HEK293 (cell line): ENCODE data around the gene RPS6KB2.
A peak's percentile ranks its signal among the peaks of the same experiment; 100 is the strongest.

Source experiments
- GLIS1 ChIP-seq: fragments of 450-650 bp; formaldehyde crosslinking; IDR thresholded peaks from 2 replicates; pipeline ENCODE4 v1.5.1; 2016; ENCODE audit warnings: missing biosample characterization, missing genetic modification characterization
- HOXC10 ChIP-seq: sonication (generic); formaldehyde crosslinking; IDR thresholded peaks from 2 replicates; pipeline ENCODE4 v1.8.1; 2023; ENCODE audit warnings: mild to moderate bottlenecking, missing genetic modification reagents
- SP2 ChIP-seq: fragments of 450-650 bp; formaldehyde crosslinking; IDR thresholded peaks from 2 replicates; pipeline ENCODE4 v1.5.1; 2016; ENCODE audit warnings: missing biosample characterization, missing genetic modification characterization
- ZBTB1 ChIP-seq: fragments of 450-650 bp; formaldehyde crosslinking; IDR thresholded peaks from 2 replicates; pipeline ENCODE4 v1.5.1; 2016; ENCODE audit warnings: missing biosample characterization, missing genetic modification characterization
- ZBTB21 ChIP-seq: fragments of 450-650 bp; formaldehyde crosslinking; IDR thresholded peaks from 2 replicates; pipeline ENCODE4 v1.5.1; 2017; ENCODE audit warnings: missing biosample characterization, missing genetic modification characterization
- ZIC2 ChIP-seq: fragments of 450-650 bp; formaldehyde crosslinking; IDR thresholded peaks from 2 replicates; pipeline ENCODE4 v1.5.1; 2016; ENCODE audit warnings: missing biosample characterization, missing genetic modification characterization
- ZNF214 ChIP-seq: fragments of 450-650 bp; formaldehyde crosslinking; IDR thresholded peaks from 2 replicates; pipeline ENCODE4 v1.5.1; 2017; ENCODE audit warnings: missing biosample characterization, mild to moderate bottlenecking, missing genetic modification characterization, borderline replicate concordance
- ZNF23 ChIP-seq: fragments of 450-650 bp; formaldehyde crosslinking; IDR thresholded peaks from 2 replicates; pipeline ENCODE4 v1.5.1; 2016; ENCODE audit warnings: missing biosample characterization, missing genetic modification characterization, borderline replicate concordance
- ZNF24 ChIP-seq: fragments of 450-650 bp; formaldehyde crosslinking; IDR thresholded peaks from 2 replicates; pipeline ENCODE4 v1.5.1; 2016; ENCODE audit warnings: missing biosample characterization, missing genetic modification characterization
- ZNF292 ChIP-seq: fragments of 450-650 bp; formaldehyde crosslinking; IDR thresholded peaks from 2 replicates; pipeline ENCODE4 v1.5.1; 2016; ENCODE audit warnings: low read depth, missing biosample characterization, missing genetic modification characterization, borderline replicate concordance
- ZNF341 ChIP-seq: fragments of 450-650 bp; formaldehyde crosslinking; IDR thresholded peaks from 2 replicates; pipeline ENCODE4; 2016; ENCODE audit warnings: low read depth, missing biosample characterization, missing genetic modification characterization
- ZNF362 ChIP-seq: fragments of 450-650 bp; formaldehyde crosslinking; IDR thresholded peaks from 2 replicates; pipeline ENCODE4 v1.5.1; 2016; ENCODE audit warnings: missing biosample characterization, missing genetic modification characterization
- ZNF473 ChIP-seq: fragments of 450-650 bp; formaldehyde crosslinking; IDR thresholded peaks from 2 replicates; pipeline ENCODE4 v1.5.1; 2017; ENCODE audit warnings: missing biosample characterization, missing genetic modification characterization
- ZNF488 ChIP-seq: fragments of 450-650 bp; formaldehyde crosslinking; IDR thresholded peaks from 2 replicates; pipeline ENCODE4 v1.5.1; 2016; ENCODE audit warnings: missing biosample characterization, missing genetic modification characterization
- ZNF530 ChIP-seq: fragments of 450-650 bp; formaldehyde crosslinking; IDR thresholded peaks from 2 replicates; pipeline ENCODE4 v1.5.1; 2016; ENCODE audit warnings: low read depth, missing biosample characterization, missing genetic modification characterization
- ZNF585B ChIP-seq: fragments of 450-650 bp; formaldehyde crosslinking; IDR thresholded peaks from 2 replicates; pipeline ENCODE4 v1.5.1; 2016; ENCODE audit warnings: missing biosample characterization, missing genetic modification characterization
- ZNF626 ChIP-seq: fragments of 450-650 bp; sonication (Bioruptor Pico); formaldehyde crosslinking; IDR thresholded peaks from 2 replicates; pipeline ENCODE4 v1.5.1; 2018; ENCODE audit warnings: missing biosample characterization, missing genetic modification characterization, inconsistent platforms
- ZNF658 ChIP-seq: fragments of 450-650 bp; formaldehyde crosslinking; IDR thresholded peaks from 2 replicates; pipeline ENCODE4; 2016; ENCODE audit warnings: missing biosample characterization, missing genetic modification characterization
- ZNF776 ChIP-seq: fragments of 450-650 bp; formaldehyde crosslinking; IDR thresholded peaks from 2 replicates; pipeline ENCODE4 v1.5.0; 2017; ENCODE audit warnings: missing biosample characterization, missing genetic modification characterization, borderline replicate concordance
- ZNF792 ChIP-seq: fragments of 450-650 bp; formaldehyde crosslinking; IDR thresholded peaks from 2 replicates; pipeline ENCODE4 v1.5.1; 2016; ENCODE audit warnings: missing biosample characterization, missing genetic modification characterization
- ZSCAN16 ChIP-seq: fragments of 450-650 bp; formaldehyde crosslinking; IDR thresholded peaks from 2 replicates; pipeline ENCODE4 v1.5.1; 2016; ENCODE audit warnings: missing biosample characterization, missing genetic modification characterization
- ZSCAN18 ChIP-seq: fragments of 450-650 bp; formaldehyde crosslinking; IDR thresholded peaks from 2 replicates; pipeline ENCODE4 v1.5.1; 2016; ENCODE audit warnings: missing biosample characterization, missing genetic modification characterization
- TF ChIP-seq, protein P1 (sequence below): fragments of 450-650 bp; formaldehyde crosslinking; IDR thresholded peaks from 2 replicates; pipeline ENCODE4 v1.5.1; 2016; ENCODE audit warnings: missing biosample characterization, missing genetic modification characterization
- TF ChIP-seq, protein P2 (sequence below): sonication (generic); formaldehyde crosslinking; IDR thresholded peaks from 2 replicates; pipeline ENCODE4 v1.8.1; 2022; ENCODE audit warnings: mild to moderate bottlenecking, moderate library complexity, missing genetic modification reagents
- TF ChIP-seq, protein P3 (sequence below): fragments of 450-650 bp; formaldehyde crosslinking; IDR thresholded peaks from 2 replicates; pipeline ENCODE4 v1.5.1; 2016; ENCODE audit warnings: missing biosample characterization, missing genetic modification characterization
- TF ChIP-seq, protein P4 (sequence below): fragments of 450-650 bp; formaldehyde crosslinking; IDR thresholded peaks from 2 replicates; pipeline ENCODE4 v1.5.1; 2016; ENCODE audit warnings: missing biosample characterization, missing genetic modification characterization, borderline replicate concordance

Gene RPS6KB2

DNA sequence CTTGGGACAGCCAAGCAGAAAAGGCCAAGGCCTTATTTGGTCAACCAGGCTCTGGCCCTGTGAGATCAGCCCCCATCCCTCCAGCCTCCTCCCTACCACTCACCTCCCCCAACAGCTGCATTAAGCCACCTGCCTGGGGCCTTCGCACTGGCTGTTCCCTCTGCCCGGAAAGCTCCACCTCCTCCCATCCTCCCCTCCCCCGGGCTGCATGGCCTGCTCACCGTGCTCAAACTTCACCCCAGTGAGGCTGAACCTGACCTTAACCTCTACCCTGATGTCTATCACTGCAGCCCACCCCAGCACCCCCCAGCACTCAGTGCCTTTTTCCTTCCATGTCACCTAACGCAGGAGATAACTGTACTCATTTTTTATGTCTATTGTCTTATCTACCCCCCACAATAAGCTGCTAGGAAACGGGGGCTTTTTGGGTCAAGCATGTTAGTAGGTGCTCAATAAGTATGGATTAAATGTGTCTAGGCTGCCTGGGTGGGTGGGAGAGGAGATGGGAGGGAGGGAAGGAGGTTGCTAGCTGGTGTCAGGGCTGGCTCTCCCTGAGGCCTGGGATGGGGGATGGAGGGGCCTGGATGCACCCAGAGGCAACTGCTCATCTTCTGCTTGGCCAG is 8.3 kb downstream of the RPS6KB2 start (continued):
- peak; percentile 88 for TF ChIP-seq ZNF341 (tag by site-specific recombination)
- TF ChIP-seq, protein P1, sequence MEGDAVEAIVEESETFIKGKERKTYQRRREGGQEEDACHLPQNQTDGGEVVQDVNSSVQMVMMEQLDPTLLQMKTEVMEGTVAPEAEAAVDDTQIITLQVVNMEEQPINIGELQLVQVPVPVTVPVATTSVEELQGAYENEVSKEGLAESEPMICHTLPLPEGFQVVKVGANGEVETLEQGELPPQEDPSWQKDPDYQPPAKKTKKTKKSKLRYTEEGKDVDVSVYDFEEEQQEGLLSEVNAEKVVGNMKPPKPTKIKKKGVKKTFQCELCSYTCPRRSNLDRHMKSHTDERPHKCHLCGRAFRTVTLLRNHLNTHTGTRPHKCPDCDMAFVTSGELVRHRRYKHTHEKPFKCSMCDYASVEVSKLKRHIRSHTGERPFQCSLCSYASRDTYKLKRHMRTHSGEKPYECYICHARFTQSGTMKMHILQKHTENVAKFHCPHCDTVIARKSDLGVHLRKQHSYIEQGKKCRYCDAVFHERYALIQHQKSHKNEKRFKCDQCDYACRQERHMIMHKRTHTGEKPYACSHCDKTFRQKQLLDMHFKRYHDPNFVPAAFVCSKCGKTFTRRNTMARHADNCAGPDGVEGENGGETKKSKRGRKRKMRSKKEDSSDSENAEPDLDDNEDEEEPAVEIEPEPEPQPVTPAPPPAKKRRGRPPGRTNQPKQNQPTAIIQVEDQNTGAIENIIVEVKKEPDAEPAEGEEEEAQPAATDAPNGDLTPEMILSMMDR = no peak
- TF ChIP-seq, protein P2, sequence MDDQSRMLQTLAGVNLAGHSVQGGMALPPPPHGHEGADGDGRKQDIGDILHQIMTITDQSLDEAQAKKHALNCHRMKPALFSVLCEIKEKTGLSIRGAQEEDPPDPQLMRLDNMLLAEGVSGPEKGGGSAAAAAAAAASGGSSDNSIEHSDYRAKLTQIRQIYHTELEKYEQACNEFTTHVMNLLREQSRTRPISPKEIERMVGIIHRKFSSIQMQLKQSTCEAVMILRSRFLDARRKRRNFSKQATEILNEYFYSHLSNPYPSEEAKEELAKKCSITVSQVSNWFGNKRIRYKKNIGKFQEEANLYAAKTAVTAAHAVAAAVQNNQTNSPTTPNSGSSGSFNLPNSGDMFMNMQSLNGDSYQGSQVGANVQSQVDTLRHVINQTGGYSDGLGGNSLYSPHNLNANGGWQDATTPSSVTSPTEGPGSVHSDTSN = no peak
- no peak for TF ChIP-seq ZNF530
- TF ChIP-seq ZNF24 = peak; percentile 38; the same call in 1 of the 2 replicates
- TF ChIP-seq ZNF792 (tag by site-specific recombination) = no peak
- TF ChIP-seq ZNF214 (tag by site-specific recombination) = no peak
- no peak for TF ChIP-seq ZNF488 (tag by site-specific recombination)
- TF ChIP-seq, protein P3, sequence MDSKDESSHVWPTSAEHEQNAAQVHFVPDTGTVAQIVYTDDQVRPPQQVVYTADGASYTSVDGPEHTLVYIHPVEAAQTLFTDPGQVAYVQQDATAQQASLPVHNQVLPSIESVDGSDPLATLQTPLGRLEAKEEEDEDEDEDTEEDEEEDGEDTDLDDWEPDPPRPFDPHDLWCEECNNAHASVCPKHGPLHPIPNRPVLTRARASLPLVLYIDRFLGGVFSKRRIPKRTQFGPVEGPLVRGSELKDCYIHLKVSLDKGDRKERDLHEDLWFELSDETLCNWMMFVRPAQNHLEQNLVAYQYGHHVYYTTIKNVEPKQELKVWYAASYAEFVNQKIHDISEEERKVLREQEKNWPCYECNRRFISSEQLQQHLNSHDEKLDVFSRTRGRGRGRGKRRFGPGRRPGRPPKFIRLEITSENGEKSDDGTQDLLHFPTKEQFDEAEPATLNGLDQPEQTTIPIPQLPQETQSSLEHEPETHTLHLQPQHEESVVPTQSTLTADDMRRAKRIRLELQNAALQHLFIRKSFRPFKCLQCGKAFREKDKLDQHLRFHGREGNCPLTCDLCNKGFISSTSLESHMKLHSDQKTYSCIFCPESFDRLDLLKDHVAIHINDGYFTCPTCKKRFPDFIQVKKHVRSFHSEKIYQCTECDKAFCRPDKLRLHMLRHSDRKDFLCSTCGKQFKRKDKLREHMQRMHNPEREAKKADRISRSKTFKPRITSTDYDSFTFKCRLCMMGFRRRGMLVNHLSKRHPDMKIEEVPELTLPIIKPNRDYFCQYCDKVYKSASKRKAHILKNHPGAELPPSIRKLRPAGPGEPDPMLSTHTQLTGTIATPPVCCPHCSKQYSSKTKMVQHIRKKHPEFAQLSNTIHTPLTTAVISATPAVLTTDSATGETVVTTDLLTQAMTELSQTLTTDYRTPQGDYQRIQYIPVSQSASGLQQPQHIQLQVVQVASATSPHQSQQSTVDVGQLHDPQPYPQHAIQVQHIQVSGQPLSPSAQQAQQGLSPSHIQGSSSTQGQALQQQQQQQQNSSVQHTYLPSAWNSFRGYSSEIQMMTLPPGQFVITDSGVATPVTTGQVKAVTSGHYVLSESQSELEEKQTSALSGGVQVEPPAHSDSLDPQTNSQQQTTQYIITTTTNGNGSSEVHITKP (tag by site-specific recombination) = 0 out of 2 replicates have a peak, but pooled peaks have one; percentile 14
- peak; percentile 48; the same call in 1 of the 2 replicates for TF ChIP-seq GLIS1 (tag by site-specific recombination)
- TF ChIP-seq ZNF585B (tag by site-specific recombination) = no peak
- TF ChIP-seq ZBTB1 (tag by site-specific recombination) = no peak
- no peak for TF ChIP-seq ZNF362 (tag by site-specific recombination)
- TF ChIP-seq ZBTB21 (tag by site-specific recombination) = no peak
- no peak for TF ChIP-seq HOXC10 (CRISPR knock-in tag)
- no peak for TF ChIP-seq ZNF776 (tag by site-specific recombination)
- no peak for TF ChIP-seq ZNF473 (tag by site-specific recombination)
- no peak for TF ChIP-seq ZSCAN16 (tag by site-specific recombination)
- no peak for TF ChIP-seq ZIC2
- no peak for TF ChIP-seq ZSCAN18 (tag by site-specific recombination)
- no peak for TF ChIP-seq ZNF23 (tag by site-specific recombination)
- no peak for TF ChIP-seq ZNF292
- TF ChIP-seq, protein P4, sequence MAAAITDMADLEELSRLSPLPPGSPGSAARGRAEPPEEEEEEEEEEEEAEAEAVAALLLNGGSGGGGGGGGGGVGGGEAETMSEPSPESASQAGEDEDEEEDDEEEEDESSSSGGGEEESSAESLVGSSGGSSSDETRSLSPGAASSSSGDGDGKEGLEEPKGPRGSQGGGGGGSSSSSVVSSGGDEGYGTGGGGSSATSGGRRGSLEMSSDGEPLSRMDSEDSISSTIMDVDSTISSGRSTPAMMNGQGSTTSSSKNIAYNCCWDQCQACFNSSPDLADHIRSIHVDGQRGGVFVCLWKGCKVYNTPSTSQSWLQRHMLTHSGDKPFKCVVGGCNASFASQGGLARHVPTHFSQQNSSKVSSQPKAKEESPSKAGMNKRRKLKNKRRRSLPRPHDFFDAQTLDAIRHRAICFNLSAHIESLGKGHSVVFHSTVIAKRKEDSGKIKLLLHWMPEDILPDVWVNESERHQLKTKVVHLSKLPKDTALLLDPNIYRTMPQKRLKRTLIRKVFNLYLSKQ (tag by site-specific recombination) = no peak
- TF ChIP-seq SP2 = peak; percentile 47
- TF ChIP-seq ZNF658 (tag by site-specific recombination) = no peak
- no peak for TF ChIP-seq ZNF626 (tag by site-specific recombination)
